Activated CD8-positive, alpha-beta T cell treated with anti-CD3 and anti-CD28 coated beads for 36 hours (primary cell): ENCODE measurements around the gene SLC16A11. TPM values are rescaled to one million over a fixed set of nuclear protein-coding genes. Genes with fewer than 3 reads are reported as not detected.

Experiments
- ATAC-seq: fragments of 200-7000 bp; cut with Tn5 transposase; one replicate; pipeline ENCODE4 v1.10.0; 2021; ENCODE audit warnings: mild to moderate bottlenecking, moderate library complexity
- CTCF ChIA-PET: fragments of 350-600 bp; sonication (Branson Sonifier 250); formaldehyde crosslinking; loops from one replicate; lab custom pipeline; 2021; ENCODE audit warnings: antibody characterized with exemption; lab: Charles Lee
- POLR2A ChIA-PET: fragments of 350-600 bp; sonication (Branson Sonifier 250); formaldehyde crosslinking; loops from one replicate; lab custom pipeline; 2021; ENCODE audit warnings: antibody characterized with exemption; lab: Charles Lee
- DNase-seq: peaks from one replicate; pipeline ENCODE4 v3.0.0-alpha.2; 2020
- H3K27ac Mint-ChIP-seq: one replicate; pipeline ENCODE4 v1.8.0; 2021; ENCODE audit warnings: mild to moderate bottlenecking, mixed read lengths
- H3K27me3 Mint-ChIP-seq: one replicate; pipeline ENCODE4 v1.8.0; 2021; ENCODE audit warnings: mixed read lengths
- H3K36me3 Mint-ChIP-seq: one replicate; pipeline ENCODE4 v1.8.0; 2021; ENCODE audit warnings: low read depth, mixed read lengths
- H3K4me1 Mint-ChIP-seq: one replicate; pipeline ENCODE4 v1.8.0; 2021; ENCODE audit warnings: low read depth, mixed read lengths
- H3K4me3 Mint-ChIP-seq: one replicate; pipeline ENCODE4 v1.8.0; 2021; ENCODE audit warnings: mild to moderate bottlenecking, moderate library complexity, mixed read lengths
- H3K9me3 Mint-ChIP-seq: one replicate; pipeline ENCODE4 v1.8.0; 2021; ENCODE audit warnings: mixed read lengths
- intact Hi-C: fragments of 100-400 bp; cut with micrococcal nuclease; formaldehyde crosslinking; loops from one replicate; pipeline ENCODE4 v1.10.0; 2022
- total RNA-seq, 2 experiments: library from RNA; stranded (reverse); gene quantifications; one replicate each; pipeline ENCODE4 v1.2.3, GENCODE V29; 2021
- TF ChIP-seq, protein P1 (sequence below): fragments of 200-600 bp; IDR thresholded peaks from one replicate; pipeline ENCODE4 v1.8.0; 2022; ENCODE audit warnings: antibody characterized with exemption, mild to moderate bottlenecking

SLC16A11 gene
- total RNA-seq, 2 experiments from 2014 or later, result 3.1 to 3.4 TPM

DNA sequence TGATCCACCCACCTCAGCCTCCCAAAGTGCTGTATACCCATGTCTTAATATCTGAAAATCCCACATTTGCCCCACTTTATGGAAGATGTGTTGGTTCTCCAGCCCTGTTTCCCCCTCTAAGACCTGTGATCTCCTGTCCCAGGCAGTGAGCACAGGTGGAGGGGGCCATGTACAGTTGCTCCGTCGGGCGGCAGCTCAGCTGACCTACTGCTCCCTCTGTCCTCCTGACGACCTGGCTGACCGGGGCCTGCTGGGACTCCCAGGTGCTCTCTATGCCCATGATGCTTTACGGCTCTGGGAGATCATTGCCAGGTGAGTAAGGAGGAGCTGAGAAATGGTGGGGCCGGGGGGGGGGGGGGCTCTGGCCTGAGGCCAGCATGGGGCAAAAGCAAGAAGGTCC, 38.2 kb downstream of the SLC16A11 start:
- H3K27ac Mint-ChIP-seq, result no peak overlapping the region
- no peak overlapping the region for H3K4me3 Mint-ChIP-seq
- CTCF ChIA-PET, result interaction anchor here (1.1 to 14.2 kb wide), 5 partner anchors 15 to 163 kb away, joined by 5 to 284 read pairs (median 24); no protein-coding TSS in a partner anchor
- intact Hi-C loops, result loop anchor here (2.0 kb wide), 1 partner anchor 95 kb away; no protein-coding TSS in a partner anchor
- TF ChIP-seq, protein P1, sequence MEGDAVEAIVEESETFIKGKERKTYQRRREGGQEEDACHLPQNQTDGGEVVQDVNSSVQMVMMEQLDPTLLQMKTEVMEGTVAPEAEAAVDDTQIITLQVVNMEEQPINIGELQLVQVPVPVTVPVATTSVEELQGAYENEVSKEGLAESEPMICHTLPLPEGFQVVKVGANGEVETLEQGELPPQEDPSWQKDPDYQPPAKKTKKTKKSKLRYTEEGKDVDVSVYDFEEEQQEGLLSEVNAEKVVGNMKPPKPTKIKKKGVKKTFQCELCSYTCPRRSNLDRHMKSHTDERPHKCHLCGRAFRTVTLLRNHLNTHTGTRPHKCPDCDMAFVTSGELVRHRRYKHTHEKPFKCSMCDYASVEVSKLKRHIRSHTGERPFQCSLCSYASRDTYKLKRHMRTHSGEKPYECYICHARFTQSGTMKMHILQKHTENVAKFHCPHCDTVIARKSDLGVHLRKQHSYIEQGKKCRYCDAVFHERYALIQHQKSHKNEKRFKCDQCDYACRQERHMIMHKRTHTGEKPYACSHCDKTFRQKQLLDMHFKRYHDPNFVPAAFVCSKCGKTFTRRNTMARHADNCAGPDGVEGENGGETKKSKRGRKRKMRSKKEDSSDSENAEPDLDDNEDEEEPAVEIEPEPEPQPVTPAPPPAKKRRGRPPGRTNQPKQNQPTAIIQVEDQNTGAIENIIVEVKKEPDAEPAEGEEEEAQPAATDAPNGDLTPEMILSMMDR, result no peak
- H3K4me1 Mint-ChIP-seq, result peaks cover 30% of the 10 kb centered on the region
- POLR2A ChIA-PET, result interaction anchor here (1.5 kb wide), 1 partner anchor 8 kb away, joined by 5 read pairs; no protein-coding TSS in a partner anchor
- no peaks in the 10 kb centered on the region for H3K9me3 Mint-ChIP-seq
- ATAC-seq, result no peak
- no peak for DNase-seq
- H3K36me3 Mint-ChIP-seq, result peaks cover 17% of the 10 kb centered on the region
- H3K27me3 Mint-ChIP-seq, result no peaks in the 10 kb centered on the region

DNA sequence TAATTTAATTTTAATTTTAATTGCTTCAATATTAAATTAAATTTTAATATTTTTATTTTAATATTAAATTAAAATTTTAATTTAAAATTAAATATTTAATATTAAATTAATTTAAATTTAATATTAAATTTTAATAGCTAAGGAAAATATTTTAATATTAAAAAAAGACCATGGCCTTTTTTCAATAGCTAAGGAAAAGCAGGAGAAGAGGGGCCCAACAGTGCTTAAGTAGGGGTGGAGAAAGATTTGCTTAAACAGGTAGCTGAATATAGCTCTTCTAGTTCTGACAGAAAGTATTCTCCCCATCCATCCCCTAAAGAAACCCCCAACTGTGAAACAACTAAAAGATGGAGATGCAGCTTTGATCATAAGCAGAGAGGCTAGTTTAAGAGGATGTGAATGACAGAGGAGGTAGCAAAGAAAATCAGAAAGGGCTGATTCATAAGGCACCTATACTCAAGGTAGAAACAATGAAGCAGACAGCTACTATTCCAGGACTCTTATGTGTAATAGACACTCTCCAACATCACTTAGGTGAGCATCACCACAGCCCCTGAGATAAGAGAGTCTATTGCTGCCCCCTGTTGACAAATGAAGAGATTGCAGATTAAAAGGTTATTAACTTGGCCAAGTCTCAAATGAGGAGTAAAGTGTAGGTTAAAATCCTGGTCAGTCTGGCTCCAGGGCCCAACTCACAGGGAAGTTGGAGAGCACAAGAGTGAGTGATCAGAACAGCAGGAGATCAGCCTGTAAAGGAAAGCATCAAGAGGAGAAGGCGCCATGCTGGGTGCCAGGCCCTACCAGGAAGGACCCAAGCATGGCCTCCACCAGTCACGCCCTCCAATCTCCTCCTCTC, 39.3 kb downstream of the SLC16A11 start:
- ChIA-PET CTCF (interaction anchor here (0.6 to 14.2 kb wide), 45 partner anchors 8 to 338 kb away, joined by 3 to 284 read pairs (median 4); partner anchors contain the start of genes ALOX12 and RNASEK), POLR2A (interaction anchor here (1.0 to 1.5 kb wide), 5 partner anchors 9 to 161 kb away, joined by 3 to 9 read pairs (median 3); no protein-coding TSS in a partner anchor)
- no peak overlapping the region for H3K4me3 Mint-ChIP-seq
- H3K4me1 Mint-ChIP-seq, result peaks cover 21% of the 10 kb centered on the region
- TF ChIP-seq, protein P1, result peak; percentile 90
- DNase-seq (peak; percentile 52), ATAC-seq (peak; percentile 95)
- no peaks in the 10 kb centered on the region for H3K9me3 Mint-ChIP-seq
- no peak overlapping the region for H3K27ac Mint-ChIP-seq
- intact Hi-C loops, result loop anchor here (2.0 kb wide), 1 partner anchor 94 kb away; no protein-coding TSS in a partner anchor
- H3K36me3 Mint-ChIP-seq, result peaks cover 18% of the 10 kb centered on the region
- H3K27me3 Mint-ChIP-seq, result no peaks in the 10 kb centered on the region

DNA sequence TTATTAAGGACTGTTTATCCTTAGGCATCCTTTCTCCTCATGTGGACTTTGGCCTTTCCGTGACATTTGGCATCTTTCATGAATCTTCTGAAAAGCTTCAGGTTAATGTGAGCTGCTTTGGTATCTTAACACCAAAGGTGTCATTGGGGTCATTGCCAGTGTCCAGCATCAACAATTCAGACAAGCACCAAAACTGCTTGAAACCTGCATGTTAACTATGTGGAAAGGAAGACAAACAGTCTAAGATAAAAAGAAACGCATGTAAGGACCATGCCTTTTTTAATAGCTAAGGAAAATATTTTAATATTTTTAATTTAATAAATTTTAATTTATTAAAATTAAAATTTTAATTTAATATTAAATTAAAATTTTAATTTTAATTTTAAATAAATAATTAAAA, 40.1 kb downstream of the SLC16A11 start:
- ChIA-PET POLR2A (interaction anchor here (1.0 to 1.4 kb wide), 4 partner anchors 81 to 160 kb away, joined by 3 to 9 read pairs (median 3); no protein-coding TSS in a partner anchor), CTCF (interaction anchor here (0.7 to 14.2 kb wide), 27 partner anchors 9 to 337 kb away, joined by 3 to 284 read pairs (median 7); partner anchors contain the start of gene RNASEK)
- DNase-seq (no peak), ATAC-seq (no peak)
- Mint-ChIP-seq H3K4me1 (peaks cover 13% of the 10 kb centered on the region), H3K36me3 (peaks cover 16% of the 10 kb centered on the region), H3K4me3 (no peak overlapping the region), H3K9me3 (no peaks in the 10 kb centered on the region), H3K27me3 (no peaks in the 10 kb centered on the region), H3K27ac (no peak overlapping the region)
- TF ChIP-seq, protein P1, result no peak
- intact Hi-C loops, result loop anchor here (2.0 kb wide), 1 partner anchor 93 kb away; no protein-coding TSS in a partner anchor

DNA sequence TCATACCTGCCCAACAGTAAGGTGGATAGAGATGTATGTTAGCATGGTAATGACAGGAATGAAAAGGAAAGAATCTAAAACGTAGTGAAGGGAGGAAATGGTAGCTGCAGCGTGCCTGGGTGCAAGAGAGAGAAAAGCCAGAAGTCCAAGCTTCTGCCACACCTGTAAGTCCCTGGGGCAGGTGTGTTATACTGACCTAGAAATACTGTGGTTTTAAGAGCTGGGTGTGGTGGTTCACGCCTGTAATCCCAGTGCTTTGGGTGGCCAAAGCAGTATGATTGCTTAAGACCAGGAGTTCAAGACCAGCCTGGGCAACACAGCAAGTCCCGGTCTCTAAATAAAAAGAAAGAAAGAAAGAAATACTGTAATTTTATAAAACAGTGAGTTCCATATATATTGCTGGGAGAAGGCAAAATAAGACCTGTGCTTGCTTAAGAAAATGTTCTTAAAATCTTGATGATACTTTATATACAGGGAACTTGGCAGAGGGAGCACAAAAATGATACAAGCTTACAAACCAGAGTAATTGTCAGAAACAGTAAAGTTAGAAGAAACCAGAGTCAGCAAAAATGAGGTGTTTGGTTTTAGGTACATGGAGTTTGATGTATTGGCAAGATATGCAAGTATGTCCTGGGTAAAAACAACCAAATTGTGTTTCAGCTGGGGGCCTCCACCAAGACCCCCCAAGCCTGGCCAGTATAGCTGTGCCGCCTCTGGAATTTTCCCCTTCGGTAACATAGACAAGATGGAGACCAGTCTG, 41.4 kb downstream of the SLC16A11 start:
- CTCF ChIA-PET, result interaction anchor here (0.6 to 14.2 kb wide), 10 partner anchors 16 to 159 kb away, joined by 3 to 284 read pairs (median 19); no protein-coding TSS in a partner anchor
- TF ChIP-seq, protein P1, result no peak
- intact Hi-C loops, result no loop called here
- H3K36me3 Mint-ChIP-seq, result peaks cover 23% of the 10 kb centered on the region
- DNase-seq (no peak), ATAC-seq (no peak)
- no peaks in the 10 kb centered on the region for H3K27me3 Mint-ChIP-seq
- no peak overlapping the region for H3K27ac Mint-ChIP-seq
- H3K9me3 Mint-ChIP-seq, result no peaks in the 10 kb centered on the region
- peaks cover 15% of the 10 kb centered on the region for H3K4me1 Mint-ChIP-seq
- H3K4me3 Mint-ChIP-seq, result no peak overlapping the region
- POLR2A ChIA-PET, result no interaction called here
